Skeletal muscle satellite cell (primary cell): ENCODE results near the gene RGS6.

Experiments
- H3K27me3 ChIP-seq: 2 replicates; pipeline ENCODE4 v1.7.0; 2013; ENCODE audit warnings: low read length; ENCODE audit not compliant: control insufficient read depth, insufficient read depth
- H3K36me3 ChIP-seq: 2 replicates; pipeline ENCODE4 v1.7.0; 2013; ENCODE audit warnings: mild to moderate bottlenecking, control low read depth, low read length; ENCODE audit not compliant: insufficient read depth
- H3K4me1 ChIP-seq: 2 replicates; pipeline ENCODE4 v1.7.0; 2013; ENCODE audit warnings: low read length; ENCODE audit not compliant: control insufficient read depth, insufficient read depth
- H3K4me2 ChIP-seq: 2 replicates; pipeline ENCODE4 v1.7.0; 2013; ENCODE audit warnings: mild to moderate bottlenecking, low read length
- H3K4me3 ChIP-seq: 2 replicates; pipeline ENCODE4 v1.7.0; 2013; ENCODE audit warnings: low read length
- H3K9ac ChIP-seq: 2 replicates; pipeline ENCODE4 v1.7.0; 2013; ENCODE audit warnings: mild to moderate bottlenecking, low read depth, low read length, moderate library complexity
- H3K9me3 ChIP-seq: replicated peaks from 2 replicates; pipeline ENCODE4 v1.7.0; 2013; ENCODE audit warnings: mild to moderate bottlenecking, control low read depth, low read length

Gene RGS6

GRCh38 chr14:72555609-72556000 lies 623.4 kb downstream of the RGS6 start:
- Histone ChIP-seq H3K9ac (no peak overlapping the region), H3K4me3 (no peak overlapping the region), H3K4me1 (peaks cover 31% of the 10 kb centered on the region), H3K4me2 (no peak overlapping the region), H3K36me3 (no peaks in the 10 kb centered on the region), H3K9me3 (no peaks in the 10 kb centered on the region), H3K27me3 (peaks cover 9% of the 10 kb centered on the region)

DNA sequence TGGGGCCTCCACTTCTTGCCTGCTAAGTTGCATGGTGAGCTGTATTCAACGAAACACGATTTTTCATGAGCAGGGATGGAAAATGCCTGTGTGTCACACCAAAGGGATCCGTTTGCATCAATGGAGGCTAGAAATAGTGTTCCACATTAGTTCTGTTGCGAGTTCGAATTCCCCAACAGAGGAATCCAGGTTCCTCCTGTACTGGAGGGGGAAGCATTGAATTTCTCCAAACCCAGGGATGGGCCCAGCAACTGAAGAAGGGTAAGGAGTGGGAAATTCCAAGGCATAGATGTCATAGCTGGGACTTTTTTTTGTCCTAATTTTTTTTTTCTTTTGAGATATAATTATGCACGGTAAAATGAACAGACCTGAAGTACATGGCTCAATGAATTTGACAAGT lies 625.4 kb downstream of the RGS6 start:
- Histone ChIP-seq H3K9me3 (no peaks in the 10 kb centered on the region), H3K4me3 (no peak overlapping the region), H3K36me3 (no peaks in the 10 kb centered on the region), H3K4me2 (no peak overlapping the region), H3K9ac (no peak overlapping the region), H3K27me3 (peaks cover 4% of the 10 kb centered on the region), H3K4me1 (peaks cover 31% of the 10 kb centered on the region)

- H3K4me1 ChIP-seq = peaks cover 26% of the 10 kb centered on the region
- H3K9ac ChIP-seq = peak overlapping the region; percentile 60
- peak overlapping the region; percentile 30 for H3K4me3 ChIP-seq
- peak overlapping the region; percentile 59 for H3K4me2 ChIP-seq
- no peaks in the 10 kb centered on the region for H3K27me3 ChIP-seq
- no peaks in the 10 kb centered on the region for H3K9me3 ChIP-seq
- no peaks in the 10 kb centered on the region for H3K36me3 ChIP-seq
These were observed 626.5 kb downstream of the RGS6 start for GRCh38 chr14:72558721-72559120.

DNA sequence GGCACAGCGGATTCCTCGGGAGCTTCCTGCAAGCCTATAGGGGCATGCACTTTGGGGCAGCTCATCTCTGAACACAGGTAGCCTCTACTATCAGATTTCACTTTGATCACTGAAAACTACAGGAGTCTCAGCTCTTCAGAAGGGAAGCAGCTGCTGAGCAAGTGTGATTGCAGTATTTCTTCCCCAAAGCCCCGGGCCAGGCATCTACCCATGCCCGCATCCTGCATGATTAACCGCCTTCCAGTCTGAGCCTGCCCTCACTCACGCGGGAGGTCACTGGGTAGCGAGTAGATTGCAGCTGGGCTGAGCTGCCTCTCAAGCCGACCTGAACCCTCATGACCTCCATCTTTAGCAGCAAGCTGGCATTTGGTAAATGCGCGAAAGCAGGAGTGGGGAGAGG lies 627.0 kb downstream of the RGS6 start:
- Histone ChIP-seq H3K9me3 (no peaks in the 10 kb centered on the region), H3K27me3 (no peaks in the 10 kb centered on the region), H3K36me3 (no peaks in the 10 kb centered on the region), H3K4me1 (peaks cover 26% of the 10 kb centered on the region), H3K4me3 (peak overlapping the region; percentile 30), H3K4me2 (peak overlapping the region; percentile 59), H3K9ac (peak overlapping the region; percentile 60)

GRCh38 chr14:72559669-72560255 lies 627.5 kb downstream of the RGS6 start:
- no peaks in the 10 kb centered on the region for H3K9me3 ChIP-seq
- H3K27me3 ChIP-seq = no peaks in the 10 kb centered on the region
- H3K4me1 ChIP-seq = peaks cover 26% of the 10 kb centered on the region
- peak overlapping the region; percentile 30 for H3K4me3 ChIP-seq
- H3K9ac ChIP-seq = peak overlapping the region; percentile 60
- H3K36me3 ChIP-seq = no peaks in the 10 kb centered on the region
- H3K4me2 ChIP-seq = peak overlapping the region; percentile 59

GRCh38 chr14:72560331-72560730 lies 628.1 kb downstream of the RGS6 start:
- no peaks in the 10 kb centered on the region for H3K27me3 ChIP-seq
- peaks cover 26% of the 10 kb centered on the region for H3K4me1 ChIP-seq
- no peaks in the 10 kb centered on the region for H3K36me3 ChIP-seq
- no peaks in the 10 kb centered on the region for H3K9me3 ChIP-seq
- H3K9ac ChIP-seq = no peak overlapping the region
- H3K4me3 ChIP-seq = no peak overlapping the region
- H3K4me2 ChIP-seq = no peak overlapping the region

GRCh38 chr14:72560889-72561493 lies 628.8 kb downstream of the RGS6 start:
- Histone ChIP-seq H3K27me3 (no peaks in the 10 kb centered on the region), H3K36me3 (no peaks in the 10 kb centered on the region), H3K4me1 (peaks cover 26% of the 10 kb centered on the region), H3K4me2 (no peak overlapping the region), H3K4me3 (no peak overlapping the region), H3K9ac (no peak overlapping the region), H3K9me3 (no peaks in the 10 kb centered on the region)

DNA sequence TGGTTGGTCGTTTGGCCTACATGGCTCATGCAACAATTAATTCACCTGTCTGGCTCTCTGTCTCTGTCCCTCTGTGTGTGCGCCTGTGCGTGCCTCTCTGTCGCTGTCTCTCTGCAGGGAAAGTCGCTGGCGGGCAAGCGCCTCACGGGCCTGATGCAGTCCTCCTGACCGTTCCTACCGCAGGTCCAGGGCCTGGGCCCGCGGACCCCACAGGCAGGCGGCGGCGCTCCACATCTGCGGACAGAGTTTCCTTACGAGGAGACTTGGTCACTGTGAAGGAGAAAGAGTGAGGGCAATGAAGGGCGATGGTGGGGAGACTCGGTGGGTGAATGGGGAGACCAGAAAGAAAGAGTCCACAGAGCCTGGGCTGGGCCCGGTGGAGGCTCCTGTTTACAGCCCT lies 630.1 kb downstream of the RGS6 start:
- Histone ChIP-seq H3K9ac (no peak overlapping the region), H3K4me2 (no peak overlapping the region), H3K27me3 (no peaks in the 10 kb centered on the region), H3K36me3 (no peaks in the 10 kb centered on the region), H3K9me3 (no peaks in the 10 kb centered on the region), H3K4me1 (peaks cover 26% of the 10 kb centered on the region), H3K4me3 (no peak overlapping the region)

DNA sequence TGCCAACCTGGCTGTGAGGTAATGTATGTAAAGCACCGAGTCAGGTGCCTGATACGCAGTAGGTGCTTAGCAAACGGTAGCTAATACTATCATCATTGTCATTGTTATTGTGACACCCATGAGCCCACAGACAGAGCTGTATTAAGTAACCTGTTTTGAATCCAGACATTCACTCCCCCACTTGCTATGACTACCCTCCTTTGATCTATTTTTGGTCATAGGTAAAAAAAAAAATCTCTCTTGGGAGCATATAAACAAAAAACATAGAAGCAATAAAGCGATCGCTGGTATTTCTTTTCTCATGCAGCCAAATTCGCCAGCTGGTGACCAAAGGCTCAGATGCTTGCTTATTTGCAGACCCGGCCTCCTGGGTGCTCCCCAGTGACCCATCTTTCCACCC lies 631.4 kb downstream of the RGS6 start:
- Histone ChIP-seq H3K9me3 (no peaks in the 10 kb centered on the region), H3K27me3 (no peaks in the 10 kb centered on the region), H3K4me3 (no peak overlapping the region)

GRCh38 chr14:72565149-72565559 lies 632.9 kb downstream of the RGS6 start:
- Histone ChIP-seq H3K27me3 (no peaks in the 10 kb centered on the region), H3K4me2 (no peak overlapping the region), H3K4me1 (peaks cover 3% of the 10 kb centered on the region), H3K36me3 (no peaks in the 10 kb centered on the region), H3K9me3 (no peaks in the 10 kb centered on the region), H3K9ac (no peak overlapping the region), H3K4me3 (no peak overlapping the region)

More for the DNA sequence above, 631.4 kb downstream of the RGS6 start:
- Histone ChIP-seq H3K9ac (no peak overlapping the region), H3K4me1 (peaks cover 18% of the 10 kb centered on the region), H3K36me3 (no peaks in the 10 kb centered on the region), H3K4me2 (no peak overlapping the region)

GRCh38 chr14:72565917-72566316 lies 633.7 kb downstream of the RGS6 start:
- no peaks in the 10 kb centered on the region for H3K4me1 ChIP-seq
- H3K9ac ChIP-seq = no peak overlapping the region
- no peak overlapping the region for H3K4me2 ChIP-seq
- no peaks in the 10 kb centered on the region for H3K36me3 ChIP-seq
- H3K27me3 ChIP-seq = no peaks in the 10 kb centered on the region
- no peaks in the 10 kb centered on the region for H3K9me3 ChIP-seq
- H3K4me3 ChIP-seq = no peak overlapping the region

DNA sequence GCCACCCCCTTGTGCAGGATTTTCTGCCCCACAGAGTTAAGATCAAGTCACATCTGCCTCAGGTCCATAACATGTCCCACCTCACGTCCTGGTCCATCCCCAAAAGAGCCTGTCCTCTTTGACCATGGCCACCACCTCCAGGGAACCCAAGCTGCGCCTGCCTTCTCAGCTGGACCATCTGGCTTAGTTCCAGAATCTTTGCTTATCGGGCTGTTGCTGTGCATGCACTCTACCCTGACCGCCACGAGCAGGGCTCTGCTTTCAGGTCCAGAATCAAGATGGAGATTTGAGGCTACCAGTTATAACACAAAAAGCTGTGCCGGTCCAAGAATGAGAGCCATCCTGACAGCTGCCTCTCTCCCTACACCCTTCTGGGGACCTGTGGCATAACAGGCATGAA lies 635.0 kb downstream of the RGS6 start:
- Histone ChIP-seq H3K27me3 (no peaks in the 10 kb centered on the region), H3K4me1 (no peaks in the 10 kb centered on the region), H3K4me3 (no peak overlapping the region), H3K9ac (no peak overlapping the region), H3K4me2 (no peak overlapping the region), H3K36me3 (no peaks in the 10 kb centered on the region), H3K9me3 (no peaks in the 10 kb centered on the region)
